ENCODE measurements around the gene ALK. TPM values are rescaled to one million over a fixed set of nuclear protein-coding genes. Genes with fewer than 3 reads are reported as not detected.

ALK gene
- 1 to 10 TPM in 1 of 2 donors, under 1 TPM in 1; 0.69 to 1.3 TPM for total RNA-seq

GRCh38 chr2:29921560-29921915 lies at the start of gene ALK:
TSS of gene ALK (minus strand) at chr2:29921586. CDS start at chr2:29920659, 927 bp downstream.

Small RNAs within 50 kb of the gene (small RNA-seq; reads per million reads assigned to genes)
- gene RN7SL516P, result 0 reads per million in 2 donors

Other genes starting within 250 kb of the ALK start
- 10 to 100 TPM; 28.6 to 38.5 TPM for gene YPEL5, start 225.4 kb upstream of the ALK start, total RNA-seq

Data from melanocyte of skin (primary cell).